Measurements from ENCODE around the gene METTL21A. TPM values are rescaled to one million over a fixed set of nuclear protein-coding genes. Genes with fewer than 3 reads are reported as not detected.
"Not testable (repeated sequence)": the region's sequence is repeated elsewhere in the genome, so short reads cannot be mapped to it uniquely, and the experiment has no call there.

The METTL21A gene
- total RNA-seq, 2 experiments from 2014 or later = 10.8 to 11.9 TPM

GRCh38 chr2:207640160-207640559, 15.0 kb upstream of the METTL21A start:
- no peak overlapping the region for H3K27ac Mint-ChIP-seq
- TF ChIP-seq, protein P1, sequence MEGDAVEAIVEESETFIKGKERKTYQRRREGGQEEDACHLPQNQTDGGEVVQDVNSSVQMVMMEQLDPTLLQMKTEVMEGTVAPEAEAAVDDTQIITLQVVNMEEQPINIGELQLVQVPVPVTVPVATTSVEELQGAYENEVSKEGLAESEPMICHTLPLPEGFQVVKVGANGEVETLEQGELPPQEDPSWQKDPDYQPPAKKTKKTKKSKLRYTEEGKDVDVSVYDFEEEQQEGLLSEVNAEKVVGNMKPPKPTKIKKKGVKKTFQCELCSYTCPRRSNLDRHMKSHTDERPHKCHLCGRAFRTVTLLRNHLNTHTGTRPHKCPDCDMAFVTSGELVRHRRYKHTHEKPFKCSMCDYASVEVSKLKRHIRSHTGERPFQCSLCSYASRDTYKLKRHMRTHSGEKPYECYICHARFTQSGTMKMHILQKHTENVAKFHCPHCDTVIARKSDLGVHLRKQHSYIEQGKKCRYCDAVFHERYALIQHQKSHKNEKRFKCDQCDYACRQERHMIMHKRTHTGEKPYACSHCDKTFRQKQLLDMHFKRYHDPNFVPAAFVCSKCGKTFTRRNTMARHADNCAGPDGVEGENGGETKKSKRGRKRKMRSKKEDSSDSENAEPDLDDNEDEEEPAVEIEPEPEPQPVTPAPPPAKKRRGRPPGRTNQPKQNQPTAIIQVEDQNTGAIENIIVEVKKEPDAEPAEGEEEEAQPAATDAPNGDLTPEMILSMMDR (IDR thresholded peaks at IDR 0.05) = no peak
- POLR2A ChIA-PET = no interaction called here
- H3K4me3 Mint-ChIP-seq = no peak overlapping the region
- H3K4me1 ChIP-seq (ENCODE audit: insufficient read depth, low read length) = no peaks in the 10 kb centered on the region
- H3K27me3 ChIP-seq (ENCODE audit: control insufficient read depth in 1 of 2, insufficient read depth in 2 of 2, low read length in 2 of 2) = no peaks in the 10 kb centered on the region
- peaks cover 5% of the 10 kb centered on the region for H3K9me3 Mint-ChIP-seq
- H3K4me3 ChIP-seq (ENCODE audit: low read length) = no peak overlapping the region
- H3K27me3 Mint-ChIP-seq = peaks cover 10% of the 10 kb centered on the region
- CTCF ChIA-PET = no interaction called here
- H3K27ac ChIP-seq (ENCODE audit: low read depth in 1 of 2, low read length in 2 of 2) = no peak overlapping the region
- peaks cover 5 to 8% of the 10 kb centered on the region in 2 experiments for H3K9me3 ChIP-seq (ENCODE audit: control insufficient read depth in 1 of 2, insufficient read depth in 1 of 2, low read length in 2 of 2)
- H3K36me3 Mint-ChIP-seq (ENCODE audit: low read depth) = no peaks in the 10 kb centered on the region
- DNase-seq = no peak
- H3K4me1 Mint-ChIP-seq (ENCODE audit: low read depth) = no peaks in the 10 kb centered on the region
- intact Hi-C loops (cut with DNase I, micrococcal nuclease) = no loop called here
- H3K36me3 ChIP-seq (ENCODE audit: insufficient read depth, low read length) = no peaks in the 10 kb centered on the region
- ATAC-seq (ENCODE audit: poor library complexity) = no peak

- H3K36me3 ChIP-seq (ENCODE audit: insufficient read depth, low read length) = not testable (repeated sequence)
Measured at GRCh38 chr2:207639288-207639687, 14.1 kb upstream of the METTL21A start.

GRCh38 chr2:207635468-207636200, 10.4 kb upstream of the METTL21A start:
- ChIA-PET POLR2A (interaction anchor here (2.7 kb wide), 1 partner anchor 10 kb away, joined by 9 read pairs; the partner anchor contains the start of gene METTL21A), CTCF (interaction anchor here (1.8 kb wide), 1 partner anchor 8 kb away, joined by 6 read pairs; no protein-coding TSS in a partner anchor)
- TF ChIP-seq, protein P1 (IDR thresholded peaks at IDR 0.05) = no peak
- peaks cover 5 to 8% of the 10 kb centered on the region in 2 experiments for H3K9me3 ChIP-seq (ENCODE audit: control insufficient read depth in 1 of 2, insufficient read depth in 1 of 2, low read length in 2 of 2)
- H3K4me3 Mint-ChIP-seq = no peak overlapping the region
- peaks cover 3% of the 10 kb centered on the region for H3K27me3 Mint-ChIP-seq
- H3K4me1 Mint-ChIP-seq (ENCODE audit: low read depth) = no peaks in the 10 kb centered on the region
- H3K4me3 ChIP-seq (ENCODE audit: low read length) = no peak overlapping the region
- no peak overlapping the region for H3K27ac Mint-ChIP-seq
- intact Hi-C loops (cut with DNase I, micrococcal nuclease) = no loop called here
- peaks cover 5% of the 10 kb centered on the region for H3K9me3 Mint-ChIP-seq
- H3K36me3 ChIP-seq (ENCODE audit: insufficient read depth, low read length) = no peaks in the 10 kb centered on the region
- no peaks in the 10 kb centered on the region for H3K36me3 Mint-ChIP-seq (ENCODE audit: low read depth)
- ATAC-seq (ENCODE audit: poor library complexity) (no peak), DNase-seq (no peak)
- H3K4me1 ChIP-seq (ENCODE audit: insufficient read depth, low read length) = no peaks in the 10 kb centered on the region
- no peaks in the 10 kb centered on the region for H3K27me3 ChIP-seq (ENCODE audit: control insufficient read depth in 1 of 2, insufficient read depth in 2 of 2, low read length in 2 of 2)
- H3K27ac ChIP-seq (ENCODE audit: low read depth in 1 of 2, low read length in 2 of 2) = no peak overlapping the region

More at GRCh38 chr2:207639288-207639687, 14.1 kb upstream of the METTL21A start:
- H3K27me3 Mint-ChIP-seq; H3K9me3 Mint-ChIP-seq; H3K27ac Mint-ChIP-seq; H3K27ac ChIP-seq (ENCODE audit: low read depth in 1 of 2, low read length in 2 of 2); intact Hi-C loops (cut with DNase I, micrococcal nuclease); ATAC-seq (ENCODE audit: poor library complexity); H3K36me3 Mint-ChIP-seq (ENCODE audit: low read depth); H3K4me3 Mint-ChIP-seq; H3K9me3 ChIP-seq (ENCODE audit: control insufficient read depth in 1 of 2, insufficient read depth in 1 of 2, low read length in 2 of 2); POLR2A ChIA-PET; CTCF ChIA-PET; H3K4me3 ChIP-seq (ENCODE audit: low read length); H3K27me3 ChIP-seq (ENCODE audit: control insufficient read depth in 1 of 2, insufficient read depth in 2 of 2, low read length in 2 of 2); DNase-seq; H3K4me1 Mint-ChIP-seq (ENCODE audit: low read depth); H3K4me1 ChIP-seq (ENCODE audit: insufficient read depth, low read length): not testable (repeated sequence)
